Neuronal stem cell (in vitro differentiated cells): ENCODE results near the gene DAPK1.

Experiments used
- DNase-seq: peaks from one replicate; pipeline ENCODE4 v3.0.0-alpha.2; 2013; ENCODE audit warnings: low spot score
- H2AFZ ChIP-seq: one replicate; pipeline ENCODE4 v1.6.1; 2013; ENCODE audit warnings: mild to moderate bottlenecking, low read length, inconsistent platforms
- H2AK5ac ChIP-seq: 2 replicates; pipeline ENCODE4 v1.6.1; 2013; ENCODE audit warnings: low read depth, mild to moderate bottlenecking, inconsistent platforms, low read length, moderate library complexity, mixed read lengths
- H2BK120ac ChIP-seq: 2 replicates; pipeline ENCODE4 v1.6.1; 2013; ENCODE audit warnings: low read depth, mild to moderate bottlenecking, inconsistent platforms, low read length, moderate library complexity, mixed read lengths
- H2BK12ac ChIP-seq: one replicate; pipeline ENCODE4 v1.6.1; 2013; ENCODE audit warnings: low read length, inconsistent platforms
- H2BK15ac ChIP-seq: 2 replicates; pipeline ENCODE4 v1.6.1; 2013; ENCODE audit warnings: mild to moderate bottlenecking, low read length, inconsistent platforms, mixed read lengths
- H2BK5ac ChIP-seq: one replicate; pipeline ENCODE4 v1.6.1; 2013; ENCODE audit warnings: inconsistent platforms, mild to moderate bottlenecking, low read length, moderate library complexity
- H3K14ac ChIP-seq: one replicate; pipeline ENCODE4 v1.6.1; 2013; ENCODE audit warnings: low read length, inconsistent platforms
- H3K18ac ChIP-seq: 2 replicates; pipeline ENCODE4 v1.6.1; 2013; ENCODE audit warnings: low read length, inconsistent platforms
- H3K23ac ChIP-seq: 2 replicates; pipeline ENCODE4 v1.6.1; 2013; ENCODE audit warnings: low read depth, mild to moderate bottlenecking, mixed read lengths, low read length, inconsistent platforms; ENCODE audit not compliant: poor library complexity
- H3K27ac ChIP-seq: replicated peaks from 3 replicates; pipeline ENCODE4 v1.5.1; 2013; ENCODE audit warnings: low read length, inconsistent platforms
- H3K27me3 ChIP-seq, 3 experiments: 2 replicates each; pipeline ENCODE4 v1.6.1; 2013; ENCODE audit warnings: low read length in 3 of 3, mild to moderate bottlenecking in 2 of 3, inconsistent platforms in 1 of 3, low read depth in 1 of 3, mixed read lengths in 1 of 3, moderate library complexity in 1 of 3; ENCODE audit not compliant: control insufficient read depth in 3 of 3, insufficient read depth in 3 of 3
- H3K36me3 ChIP-seq, 2 donors: replicated peaks in 1 of 2; 2 replicates each; pipeline ENCODE4 v1.6.1; 2013; ENCODE audit warnings: low read length in 2 of 2; ENCODE audit not compliant: control insufficient read depth in 2 of 2, insufficient read depth in 2 of 2
- H3K4ac ChIP-seq: 2 replicates; pipeline ENCODE4 v1.6.1; 2013; ENCODE audit warnings: inconsistent platforms, mild to moderate bottlenecking, low read length, moderate library complexity
- H3K4me1 ChIP-seq, 2 donors: 1 replicate in 1 of 2; 2 replicates in 1 of 2; pipeline ENCODE4 v1.6.1; 2013; ENCODE audit warnings: low read length in 2 of 2, low read depth in 1 of 2; ENCODE audit not compliant: control insufficient read depth in 2 of 2, insufficient read depth in 1 of 2
- H3K4me2 ChIP-seq: one replicate; pipeline ENCODE4 v1.6.1; 2013; ENCODE audit warnings: mild to moderate bottlenecking, low read length, inconsistent platforms; ENCODE audit not compliant: insufficient read depth, poor library complexity, severe bottlenecking
- H3K4me3 ChIP-seq, 2 donors: 2 replicates each; pipeline ENCODE4 v1.5.1; 2013; ENCODE audit warnings: low read length in 2 of 2, mild to moderate bottlenecking in 2 of 2, inconsistent platforms in 1 of 2, moderate library complexity in 1 of 2
- H3K79me1 ChIP-seq: one replicate; pipeline ENCODE4 v1.6.1; 2013; ENCODE audit warnings: low read depth, mild to moderate bottlenecking, inconsistent platforms, low read length, moderate library complexity
- H3K9ac ChIP-seq: one replicate; pipeline ENCODE4 v1.6.1; 2013; ENCODE audit warnings: mild to moderate bottlenecking, low read depth, low read length, inconsistent platforms; ENCODE audit not compliant: poor library complexity
- H3K9me3 ChIP-seq, 2 donors: replicated peaks in 1 of 2; 2 replicates each; pipeline versions ENCODE3 to v1.6.1; 2013; ENCODE audit warnings: low read length in 2 of 2, mild to moderate bottlenecking in 2 of 2, inconsistent platforms in 1 of 2, low read depth in 1 of 2, mixed read lengths in 1 of 2, moderate library complexity in 1 of 2; ENCODE audit not compliant: control insufficient read depth in 2 of 2, insufficient read depth in 1 of 2
- H4K8ac ChIP-seq: one replicate; pipeline ENCODE4 v1.6.1; 2013; ENCODE audit warnings: low read depth, mild to moderate bottlenecking, inconsistent platforms, low read length, moderate library complexity
- H4K91ac ChIP-seq: one replicate; pipeline ENCODE4 v1.6.1; 2013; ENCODE audit warnings: low read length, low read depth, mild to moderate bottlenecking, inconsistent platforms; ENCODE audit not compliant: poor library complexity
- WGBS, 2 donors: extraction: QIAGEN DNeasy Blood & Tissue Kit; methylation state at CpG; one replicate each; pipeline ENCODE4 v1.1.7; 2013; ENCODE audit warnings: missing lambda C conversion rate in 2 of 2, mixed read lengths in 1 of 2; ENCODE audit not compliant: insufficient read length in 2 of 2, insufficient replicate concordance in 1 of 2; ENCODE audit errors: extremely low coverage in 2 of 2; 5-methylcytosine and 5-hydroxymethylcytosine counted together

DAPK1 gene

DNA sequence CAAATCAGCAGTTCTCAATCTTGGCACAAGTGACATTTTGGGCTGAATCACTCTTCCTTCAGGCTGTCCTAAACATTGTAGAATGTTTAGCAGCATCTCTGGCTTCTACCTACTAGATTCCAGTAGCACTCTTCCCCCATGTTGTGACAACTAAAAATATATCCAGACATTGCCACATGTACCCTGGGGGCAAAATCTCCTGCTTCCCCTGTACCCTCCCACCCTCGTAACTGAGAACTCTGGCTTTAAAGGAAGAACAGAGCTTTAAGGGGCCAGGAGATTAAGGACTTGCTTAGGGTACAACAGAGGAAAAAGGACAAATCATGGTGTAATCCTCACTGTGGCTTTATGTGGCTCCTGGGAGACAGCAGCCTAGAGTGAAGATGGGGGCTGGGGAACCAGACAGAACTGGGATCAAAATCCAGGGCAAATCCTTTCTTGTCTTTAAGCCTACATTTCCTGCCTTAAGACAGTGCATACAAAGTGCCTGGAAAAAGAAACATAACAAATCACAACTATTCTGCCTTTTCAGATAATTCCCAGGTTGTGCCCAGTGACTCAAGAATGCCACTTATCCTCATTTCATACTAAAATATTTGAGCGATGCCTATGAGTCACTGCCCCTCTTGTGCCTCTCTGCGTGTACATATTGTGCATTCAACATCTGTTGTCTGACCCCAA, 109.3 kb downstream of the DAPK1 start:
- Histone ChIP-seq H2BK12ac (no peak overlapping the region), H4K8ac (no peak overlapping the region), H3K4me1 (peaks cover 5 to 12% of the 10 kb centered on the region in 2 donors), H3K9me3 (no peaks in the 10 kb centered on the region), H3K9ac (no peak overlapping the region), H2AFZ (no peak overlapping the region), H4K91ac (no peak overlapping the region), H3K18ac (no peak overlapping the region), H3K27ac (no peak overlapping the region), H3K27me3 (no peaks in the 10 kb centered on the region), H2BK120ac (no peak overlapping the region), H3K23ac (no peak overlapping the region), H3K36me3 (peaks cover 6 to 69% of the 10 kb centered on the region in 2 donors), H3K4me2 (no peak overlapping the region), H2AK5ac (no peak overlapping the region), H2BK5ac (no peak overlapping the region), H3K79me1 (peaks cover 2% of the 10 kb centered on the region), H3K14ac (no peak overlapping the region), H3K4me3 (no peak overlapping the region), H2BK15ac (no peak overlapping the region), H3K4ac (no peak overlapping the region)
- WGBS, 2 donors: no CpG with 5 or more reads among the region's 3 CpGs
- DNase-seq: no peak

GRCh38 chr9:87607859-87608258, 110.2 kb downstream of the DAPK1 start:
- Histone ChIP-seq H2BK15ac (no peak overlapping the region), H3K23ac (no peak overlapping the region), H4K91ac (no peak overlapping the region), H2BK12ac (no peak overlapping the region), H3K4ac (no peak overlapping the region), H3K4me3 (no peak overlapping the region), H3K9me3 (no peaks in the 10 kb centered on the region), H3K36me3 (peaks cover 6 to 77% of the 10 kb centered on the region in 2 donors), H2AFZ (no peak overlapping the region), H3K27ac (no peak overlapping the region), H3K14ac (no peak overlapping the region), H3K4me2 (no peak overlapping the region), H2AK5ac (no peak overlapping the region), H2BK120ac (no peak overlapping the region), H3K9ac (no peak overlapping the region), H3K4me1 (peaks cover 8 to 10% of the 10 kb centered on the region in 2 donors), H3K79me1 (no peaks in the 10 kb centered on the region), H4K8ac (no peak overlapping the region), H3K18ac (no peak overlapping the region), H3K27me3 (no peaks in the 10 kb centered on the region), H2BK5ac (no peak overlapping the region)
- no CpG with 5 or more reads among the region's 3 CpGs for WGBS, 2 donors
- no peak for DNase-seq

DNA sequence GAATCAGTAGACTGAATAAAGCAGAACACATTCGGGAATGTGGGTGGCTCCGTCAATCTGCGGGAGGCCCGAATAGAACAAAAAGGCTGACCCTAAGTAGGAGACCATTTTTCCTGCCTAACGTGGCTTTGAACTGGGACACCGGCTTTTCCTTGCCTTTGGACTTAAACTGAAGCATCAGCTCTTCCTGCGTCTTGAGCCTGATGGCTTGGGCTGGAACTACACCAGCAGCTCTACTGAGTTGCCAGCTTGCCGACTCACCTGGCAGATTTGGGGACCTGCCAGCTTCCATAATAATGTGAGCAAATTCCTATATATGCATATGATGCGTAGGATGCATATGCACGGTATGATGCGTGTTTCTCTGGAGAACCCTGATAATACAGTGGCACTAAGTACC, 111.3 kb downstream of the DAPK1 start:
- H2BK15ac ChIP-seq: no peak overlapping the region
- no peak overlapping the region for H2AFZ ChIP-seq
- H2AK5ac ChIP-seq: no peak overlapping the region
- H3K4me2 ChIP-seq: no peak overlapping the region
- no peak overlapping the region for H3K23ac ChIP-seq
- no peak overlapping the region for H3K18ac ChIP-seq
- no peak overlapping the region for H2BK120ac ChIP-seq
- H3K14ac ChIP-seq: no peak overlapping the region
- H3K36me3 ChIP-seq: peaks cover 6 to 83% of the 10 kb centered on the region in 2 donors
- H3K4me3 ChIP-seq: no peak overlapping the region
- no peaks in the 10 kb centered on the region for H3K79me1 ChIP-seq
- no peak overlapping the region for H3K27ac ChIP-seq
- no peak overlapping the region for H3K4ac ChIP-seq
- no peak overlapping the region for H2BK12ac ChIP-seq
- DNase-seq: no peak
- H4K8ac ChIP-seq: no peak overlapping the region
- H3K9ac ChIP-seq: no peak overlapping the region
- H3K27me3 ChIP-seq: no peaks in the 10 kb centered on the region
- no CpG with 5 or more reads among the region's 11 CpGs for WGBS, 2 donors
- no peaks in the 10 kb centered on the region for H3K9me3 ChIP-seq
- H2BK5ac ChIP-seq: no peak overlapping the region
- H4K91ac ChIP-seq: no peak overlapping the region
- peaks cover 9 to 10% of the 10 kb centered on the region in 2 donors for H3K4me1 ChIP-seq

DNA sequence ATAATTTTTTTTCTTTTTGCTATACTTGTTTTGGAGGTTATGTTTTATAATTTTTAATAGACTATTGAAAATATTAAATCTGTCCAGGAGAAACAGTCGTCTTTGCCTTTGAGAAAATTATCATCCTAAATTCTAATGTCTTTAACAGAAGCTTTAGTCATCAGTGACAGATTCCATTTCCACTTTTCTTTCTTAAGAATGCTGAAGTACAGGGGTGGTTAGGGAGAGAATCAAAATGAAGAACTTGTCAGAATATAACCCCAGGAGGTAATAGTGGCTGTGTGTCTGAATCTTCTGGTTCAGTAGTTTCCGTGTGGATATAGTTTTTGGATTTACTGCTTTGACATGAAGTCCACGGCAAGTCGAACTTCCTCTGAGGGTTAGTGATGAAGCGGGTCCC, 111.8 kb downstream of the DAPK1 start:
- Histone ChIP-seq H4K91ac (no peak overlapping the region), H3K4ac (no peak overlapping the region), H3K27me3 (no peaks in the 10 kb centered on the region), H3K4me3 (no peak overlapping the region), H2BK120ac (no peak overlapping the region), H3K9me3 (no peaks in the 10 kb centered on the region), H2AFZ (no peak overlapping the region), H3K18ac (no peak overlapping the region), H3K9ac (no peak overlapping the region), H2BK5ac (no peak overlapping the region), H3K36me3 (peaks cover 6 to 88% of the 10 kb centered on the region in 2 donors), H3K14ac (no peak overlapping the region), H3K4me2 (no peak overlapping the region), H2BK12ac (no peak overlapping the region), H4K8ac (no peak overlapping the region), H3K27ac (no peak overlapping the region), H3K79me1 (no peaks in the 10 kb centered on the region), H3K4me1 (peaks cover 9 to 10% of the 10 kb centered on the region in 2 donors), H2BK15ac (no peak overlapping the region), H2AK5ac (no peak overlapping the region), H3K23ac (no peak overlapping the region)
- DNase-seq: no peak
- WGBS, 2 donors: no CpG with 5 or more reads among the region's 5 CpGs
